HepG2 (cell line): ENCODE measurements around the gene ZCCHC18. TPM values are rescaled to one million over a fixed set of nuclear protein-coding genes. Genes with fewer than 3 reads are reported as not detected.

Experiments used
- ESRRA ChIP-seq: sonication (generic); formaldehyde crosslinking; IDR thresholded peaks from 2 replicates; pipeline ENCODE4 v1.5.1; 2020; ENCODE audit warnings: mild to moderate bottlenecking, low read depth, missing genetic modification reagents
- FOXO4 ChIP-seq: sonication (generic); formaldehyde crosslinking; conservative IDR thresholded peaks from 2 replicates; pipeline ENCODE4 v1.8.1; 2023; ENCODE audit warnings: missing genetic modification reagents
- HDAC2 ChIP-seq: sonication (generic); formaldehyde crosslinking; IDR thresholded peaks from 2 replicates; pipeline ENCODE4 v1.4.0; 2020; ENCODE audit warnings: missing genetic modification reagents
- HNF1A ChIP-seq, 2 experiments: sonication (generic) in 1 of 2; formaldehyde crosslinking in 1 of 2; IDR thresholded peaks; 2 replicates each; pipeline versions ENCODE4 v1.4.0 to v1.6.1; 2016 to 2020; ENCODE audit warnings: borderline replicate concordance in 1 of 2, low read depth in 1 of 2, mild to moderate bottlenecking in 1 of 2, missing genetic modification reagents in 1 of 2
- KDM3A ChIP-seq: IDR thresholded peaks from 2 replicates; pipeline ENCODE4 v1.6.1; 2018; ENCODE audit warnings: low read depth, missing compliant biosample characterization
- MEIS2 ChIP-seq: sonication (generic); formaldehyde crosslinking; IDR thresholded peaks from 2 replicates; pipeline ENCODE4 v1.9.0; 2021; ENCODE audit warnings: mild to moderate bottlenecking, missing genetic modification reagents
- PAWR ChIP-seq: sonication (generic); formaldehyde crosslinking; IDR thresholded peaks from 2 replicates; pipeline ENCODE4 v1.4.0; 2020; ENCODE audit warnings: missing genetic modification reagents, mild to moderate bottlenecking, borderline replicate concordance
- PAXIP1 ChIP-seq: sonication (generic); formaldehyde crosslinking; conservative IDR thresholded peaks from 2 replicates; pipeline ENCODE4 v1.4.0; 2020; ENCODE audit warnings: mild to moderate bottlenecking, missing genetic modification reagents, moderate library complexity
- POGZ ChIP-seq: sonication (generic); formaldehyde crosslinking; IDR thresholded peaks from 2 replicates; pipeline ENCODE4 v1.4.0; 2020; ENCODE audit warnings: mild to moderate bottlenecking, missing genetic modification reagents
- THAP7 ChIP-seq: sonication (generic); formaldehyde crosslinking; IDR thresholded peaks from 2 replicates; pipeline ENCODE4 v1.8.1; 2023; ENCODE audit warnings: mild to moderate bottlenecking, missing genetic modification reagents
- ZBTB21 ChIP-seq: sonication (generic); formaldehyde crosslinking; IDR thresholded peaks from 2 replicates; pipeline ENCODE4 v1.4.0; 2020; ENCODE audit warnings: missing genetic modification reagents
- ZKSCAN8 ChIP-seq: IDR thresholded peaks from 2 replicates; pipeline ENCODE4 v1.6.1; 2016; ENCODE audit warnings: borderline replicate concordance, missing genetic modification reagents, missing compliant biosample characterization
- ZMYM4 ChIP-seq: sonication (generic); formaldehyde crosslinking; IDR thresholded peaks from 2 replicates; pipeline ENCODE4 v1.8.1; 2023; ENCODE audit warnings: mild to moderate bottlenecking, missing genetic modification reagents
- ZNF652 ChIP-seq: IDR thresholded peaks from 2 replicates; pipeline ENCODE4 v1.6.1; 2016; ENCODE audit warnings: low read depth, borderline replicate concordance
- ZNF713 ChIP-seq: sonication (generic); formaldehyde crosslinking; IDR thresholded peaks from 2 replicates; pipeline ENCODE4 v1.4.0; 2020; ENCODE audit warnings: mild to moderate bottlenecking, missing genetic modification reagents
- ZNF784 ChIP-seq: sonication (generic); formaldehyde crosslinking; IDR thresholded peaks from 2 replicates; pipeline ENCODE4 v1.5.1; 2020; ENCODE audit warnings: missing genetic modification reagents, mild to moderate bottlenecking, borderline replicate concordance
- polyA plus RNA-seq, 8 experiments: library from polyadenylated mRNA; depleted of rRNA in 3 of 8; stranded (reverse) in 7 of 8; unstranded in 1 of 8; fragments of >200 nt; fragmentation: Illumina TruSeq in 4 of 8; extraction: Trizol in 4 of 8; gene quantifications; 2 replicates each; pipeline versions ENCODE4 v1.2.1 to v1.2.3, GENCODE V29; 2011 to 2016; ENCODE audit warnings: low read depth in 4 of 8, missing spikeins in 1 of 8, mixed read lengths in 1 of 8; ENCODE audit not compliant: insufficient read depth in 1 of 8
- total RNA-seq, 5 experiments: library from RNA; depleted of rRNA; stranded (reverse); fragments of >200 nt; fragmentation: Illumina TruSeq; extraction: Trizol; gene quantifications; 2 replicates each; pipeline ENCODE4 v1.2.3, GENCODE V29; 2016; ENCODE audit warnings: low read depth in 1 of 5

Gene ZCCHC18
- total and polyA plus RNA-seq, 2 of the 13 experiments (the other 11 are each of a cell fraction or from before 2014, with no cell fraction given), result 0.18 to 0.33 TPM

- TF ChIP-seq ZNF784 (CRISPR knock-in tag) (peak; percentile 61; the same call in 1 of the 2 replicates), POGZ (CRISPR knock-in tag) (peak; percentile 73), PAXIP1 (CRISPR knock-in tag) (0 out of 2 replicates have a peak, but pooled peaks have one; percentile 25), ESRRA (CRISPR knock-in tag) (peak; percentile 63), PAWR (no peak), HDAC2 (CRISPR knock-in tag) (peak; percentile 22; the same call in 1 of the 2 replicates), ZNF713 (CRISPR knock-in tag) (no peak), THAP7 (CRISPR knock-in tag) (no peak), ZNF652 (CRISPR knock-in tag) (peak; percentile 96), ZMYM4 (peak; percentile 88), KDM3A (0 out of 2 replicates have a peak, but pooled peaks have one; percentile 49), MEIS2 (peak; percentile 62; the same call in 1 of the 2 replicates), FOXO4 (CRISPR knock-in tag) (0 out of 2 replicates have a peak, but pooled peaks have one; percentile 64), ZBTB21 (CRISPR knock-in tag) (no peak), HNF1A (IDR thresholded peaks at IDR 0.05; ENCODE audit: low read depth) (no peak), HNF1A (CRISPR knock-in tag; IDR thresholded peaks at IDR 0.05; ENCODE audit: borderline replicate concordance) (peak; percentile 32; the same call in 1 of the 2 replicates), ZKSCAN8 (CRISPR knock-in tag) (no peak)
These were observed 44.6 kb downstream of the ZCCHC18 start, which contains the start of gene SLC25A53 (continued) for GRCh38 chrX:104156630-104157529.
